HepG2 (cell line): Measurements from ENCODE around the gene ARCN1.

Source experiments
- FOSL2 ChIP-seq: sonication (generic); formaldehyde crosslinking; IDR thresholded peaks from 2 replicates; pipeline ENCODE4 v1.4.0; 2020; ENCODE audit warnings: missing genetic modification reagents
- FOXP4 ChIP-seq: sonication (generic); formaldehyde crosslinking; IDR thresholded peaks from 2 replicates; pipeline ENCODE4 v1.4.0; 2020; ENCODE audit warnings: missing genetic modification reagents
- HIVEP1 ChIP-seq: sonication (generic); formaldehyde crosslinking; IDR thresholded peaks from 2 replicates; pipeline ENCODE4 v1.4.0; 2020; ENCODE audit warnings: mild to moderate bottlenecking, missing genetic modification reagents
- RCOR2 ChIP-seq: IDR thresholded peaks from 2 replicates; pipeline ENCODE4 v1.6.1; 2016; ENCODE audit warnings: missing biosample characterization, missing genetic modification reagents
- SPEN ChIP-seq: sonication (generic); formaldehyde crosslinking; IDR thresholded peaks from 2 replicates; pipeline ENCODE4 v1.5.1; 2020; ENCODE audit warnings: low read depth, mild to moderate bottlenecking, missing genetic modification reagents
- YY1 ChIP-seq: IDR thresholded peaks from 2 replicates; pipeline ENCODE4 v1.6.1; 2011; ENCODE audit warnings: low read length, low read depth, moderate library complexity, mild to moderate bottlenecking; ENCODE audit not compliant: insufficient read depth, insufficient replicate concordance
- ZNF251 ChIP-seq: sonication (generic); formaldehyde crosslinking; IDR thresholded peaks from 2 replicates; pipeline ENCODE4 v1.9.0; 2021; ENCODE audit warnings: mild to moderate bottlenecking, missing genetic modification reagents
- ZNF431 ChIP-seq: sonication (generic); formaldehyde crosslinking; IDR thresholded peaks from 2 replicates; pipeline ENCODE4 v1.9.0; 2022; ENCODE audit warnings: missing genetic modification reagents, low read depth, mild to moderate bottlenecking, borderline replicate concordance
- ZNF576 ChIP-seq: sonication (generic); formaldehyde crosslinking; IDR thresholded peaks from 2 replicates; pipeline ENCODE4 v1.4.0; 2020; ENCODE audit warnings: mild to moderate bottlenecking, missing genetic modification reagents

- TF ChIP-seq YY1 (no peak), ZNF431 (no peak), SPEN (CRISPR knock-in tag) (no peak), RCOR2 (CRISPR knock-in tag) (no peak), ZNF251 (CRISPR knock-in tag) (no peak), FOSL2 (CRISPR knock-in tag) (no peak), HIVEP1 (CRISPR knock-in tag) (no peak), ZNF576 (CRISPR knock-in tag) (no peak), FOXP4 (CRISPR knock-in tag) (no peak)
These were observed 55.8 kb downstream of the ARCN1 start for GRCh38 chr11:118628031-118628430.
